GM21515 (cell line): ENCODE data around the gene ZNF830.
A peak's percentile ranks its signal among the peaks of the same experiment; 100 is the strongest.
"Not testable (repeated sequence)": the region's sequence is repeated elsewhere in the genome, so short reads cannot be mapped to it uniquely, and the experiment has no call there.

Experiments used
- ATAC-seq: cut with Tn5 transposase; IDR thresholded peaks from one replicate; pipeline ENCODE4 v1.9.1; 2021; ENCODE audit not compliant: unreplicated experiment

Gene ZNF830

DNA sequence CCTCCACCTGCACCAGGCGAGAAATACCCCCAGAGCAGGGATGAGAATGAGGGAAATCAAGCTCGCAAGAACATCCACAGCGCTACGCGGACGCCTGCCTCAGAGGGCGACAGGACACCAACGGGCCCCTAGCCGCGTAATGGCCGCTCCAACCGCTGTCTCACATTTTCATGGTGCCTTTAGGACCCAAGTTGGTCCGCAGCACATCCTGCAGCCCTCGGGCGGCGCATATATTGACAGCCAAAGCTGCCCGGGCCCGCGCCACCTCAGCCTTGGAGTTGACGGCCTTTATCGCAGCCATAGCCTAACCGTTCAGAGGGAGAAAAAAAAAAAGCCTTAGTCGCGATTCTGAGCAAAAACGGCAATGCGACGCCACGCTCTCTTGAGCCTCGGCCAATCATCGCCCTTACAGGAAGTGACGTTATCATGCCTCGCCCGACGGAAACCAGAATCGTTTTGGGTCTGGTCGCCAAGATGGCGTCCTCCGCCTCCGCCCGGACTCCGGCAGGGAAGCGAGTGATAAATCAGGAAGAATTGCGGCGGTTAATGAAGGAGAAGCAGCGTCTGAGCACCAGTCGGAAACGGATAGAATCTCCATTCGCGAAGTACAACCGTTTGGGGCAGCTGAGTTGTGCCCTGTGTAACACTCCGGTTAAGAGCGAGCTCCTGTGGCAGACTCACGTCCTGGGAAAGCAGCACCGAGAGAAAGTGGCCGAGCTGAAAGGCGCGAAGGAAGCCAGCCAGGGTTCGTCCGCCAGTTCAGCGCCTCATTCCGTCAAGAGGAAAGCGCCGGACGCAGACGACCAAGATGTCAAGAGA, at the start of gene ZNF830, which contains the start of gene CCT6B:
ZNF830 (plus strand) TSS at position 448 of the 819 bp plus-strand sequence; CDS start at position 475, 27 bp downstream.
CCT6B (minus strand) TSS at position 368 of the 819 bp plus-strand sequence; CDS start at position 301, 67 bp downstream.
- ATAC-seq: peak; percentile 71

DNA sequence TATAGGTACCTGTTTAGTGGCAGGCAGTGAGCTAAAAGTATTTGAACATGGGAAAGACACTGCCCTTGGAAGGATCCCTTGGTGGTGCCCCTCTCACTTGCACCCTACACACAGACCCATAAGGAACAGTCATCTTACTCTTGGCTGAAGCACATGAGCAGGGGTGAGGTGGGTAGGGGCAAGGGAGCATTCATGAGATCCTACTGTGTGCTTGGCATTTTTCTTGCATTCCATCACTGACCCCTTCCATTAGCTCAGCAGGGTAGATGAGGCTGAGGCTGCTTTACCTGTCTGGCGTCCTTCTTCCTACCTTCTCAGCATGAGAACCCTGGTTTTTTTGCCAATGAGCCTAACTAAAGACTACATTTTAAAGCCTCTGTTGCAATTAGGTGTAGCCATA, 48.3 kb upstream of the ZNF830 start:
- no peak for ATAC-seq

GRCh38 chr17:34916120-34916519, 45.2 kb upstream of the ZNF830 start:
- ATAC-seq: no peak

DNA sequence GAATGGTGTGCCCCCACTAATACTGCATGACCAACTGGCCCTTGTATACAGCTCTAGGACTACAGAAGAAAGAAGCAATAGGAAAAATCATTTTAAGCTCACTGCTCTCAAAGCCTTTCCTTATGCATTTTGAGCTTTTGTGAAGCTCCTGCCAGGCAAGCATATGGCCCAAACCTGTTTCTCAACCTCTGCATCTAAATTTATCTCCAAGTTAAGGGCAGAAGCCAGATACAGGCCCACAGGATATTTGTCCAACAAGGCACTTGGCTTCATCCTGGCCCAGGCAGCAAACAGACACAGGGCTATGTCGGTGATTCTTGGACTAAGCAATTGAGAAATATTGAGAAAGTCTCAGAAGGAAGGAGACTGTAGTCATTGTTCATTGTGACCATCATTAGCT, 44.0 kb upstream of the ZNF830 start:
- no peak for ATAC-seq

GRCh38 chr17:34920676-34921075, 40.7 kb upstream of the ZNF830 start:
- no peak for ATAC-seq

GRCh38 chr17:34926661-34927060, 34.7 kb upstream of the ZNF830 start:
- ATAC-seq: no peak

- ATAC-seq: no peak
Observed at GRCh38 chr17:34930283-34930682, 31.1 kb upstream of the ZNF830 start.

DNA sequence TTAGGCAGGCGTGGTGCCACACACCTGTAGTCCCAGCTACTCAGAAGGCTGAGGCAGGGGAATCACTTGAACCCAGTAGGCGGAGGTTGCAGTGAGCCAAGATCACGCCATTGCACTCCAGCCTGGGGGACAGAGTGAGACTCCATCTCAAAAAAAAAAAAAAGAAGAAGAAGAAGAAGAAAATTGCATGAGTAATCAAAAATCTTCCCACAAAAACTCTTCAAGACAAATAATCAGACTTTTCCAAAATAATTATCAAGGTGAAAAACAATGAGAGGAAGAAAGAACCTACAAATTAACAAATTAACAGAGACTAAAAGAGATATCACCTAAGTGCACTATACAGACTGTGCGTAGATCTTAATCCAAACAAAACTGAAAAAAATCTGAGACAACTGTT, 10.6 kb upstream of the ZNF830 start:
- not testable (repeated sequence) for ATAC-seq

DNA sequence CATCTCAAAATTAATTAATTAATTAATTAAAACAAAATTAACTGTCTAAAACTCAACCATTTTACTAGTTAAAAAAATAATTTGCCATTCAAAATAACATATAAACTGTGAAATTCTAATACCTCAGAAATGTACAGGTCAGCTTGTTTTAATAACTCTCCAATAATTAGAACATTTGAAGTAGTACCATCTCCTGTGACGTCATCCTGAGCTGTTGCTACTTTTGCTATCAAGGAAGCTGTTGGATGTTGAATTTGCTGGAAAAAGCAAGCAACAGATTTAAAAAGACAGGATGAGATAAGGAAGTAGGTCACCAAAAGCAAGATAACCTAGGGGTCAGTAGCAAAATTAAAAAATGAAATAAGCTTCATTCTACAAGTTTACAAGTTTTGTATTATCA, 2.9 kb upstream of the ZNF830 start:
- ATAC-seq: no peak

GRCh38 chr17:34974179-34974578, 12.8 kb downstream of the ZNF830 start:
- no peak for ATAC-seq

- no peak for ATAC-seq
Observed at GRCh38 chr17:34974794-34975785, 13.8 kb downstream of the ZNF830 start.

DNA sequence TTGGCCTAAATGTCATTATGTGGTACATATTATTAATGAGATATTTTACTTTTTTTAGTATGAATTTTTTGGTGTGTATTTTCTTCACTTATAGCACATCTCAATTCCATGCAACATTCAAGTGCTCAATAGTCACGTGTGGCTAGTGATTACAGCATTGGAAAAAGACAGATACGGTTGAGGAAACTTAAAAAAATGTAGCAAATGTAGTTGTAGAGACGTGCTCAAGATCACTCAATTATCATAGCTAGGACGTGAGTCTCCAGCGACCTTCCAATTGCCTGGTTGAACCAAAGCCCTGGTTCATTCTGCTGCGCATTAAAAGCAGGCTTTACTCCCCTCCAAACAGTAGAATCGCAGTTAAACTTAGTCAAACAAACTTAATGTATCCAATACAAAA, 17.8 kb downstream of the ZNF830 start:
- no peak for ATAC-seq

DNA sequence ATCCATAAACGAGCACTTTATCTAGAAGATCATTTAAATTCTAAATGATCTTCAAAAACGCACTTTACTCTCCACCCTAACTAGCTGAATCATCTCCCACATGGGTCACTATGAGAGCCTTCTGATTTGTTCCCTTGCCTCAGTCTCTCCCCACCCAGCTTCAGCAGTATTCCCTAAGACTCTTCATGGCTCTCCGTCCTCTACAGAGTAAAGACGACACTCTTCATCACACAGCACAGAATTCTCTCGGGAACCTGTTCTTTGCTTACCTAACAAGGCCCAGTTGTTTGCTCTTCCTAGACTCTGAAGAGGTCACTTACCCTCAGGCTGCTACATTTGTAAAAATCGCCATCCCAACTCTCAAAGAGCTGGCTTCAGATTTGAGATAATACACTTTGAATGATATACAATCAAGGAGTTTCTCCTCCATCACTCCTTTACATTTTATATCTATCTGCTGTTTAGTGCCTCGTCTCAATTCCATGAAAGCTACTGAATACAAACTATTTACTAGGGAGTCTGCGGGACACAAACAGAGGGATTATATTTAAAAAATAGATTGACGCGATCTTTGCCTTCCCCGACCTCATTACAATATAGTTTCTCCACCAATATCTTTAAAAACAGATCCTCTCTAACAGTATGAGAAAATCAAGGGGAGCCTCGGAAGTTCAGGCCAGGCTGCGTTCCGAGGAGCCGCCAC, 18.5 kb downstream of the ZNF830 start:
- no peak for ATAC-seq

GRCh38 chr17:34980353-34980680, 19.0 kb downstream of the ZNF830 start, which contains the start of gene LIG3:
LIG3 (plus strand) TSS chr17:34980512; CDS start chr17:34983006, 2,494 bp downstream.
- peak; percentile 82 for ATAC-seq

DNA sequence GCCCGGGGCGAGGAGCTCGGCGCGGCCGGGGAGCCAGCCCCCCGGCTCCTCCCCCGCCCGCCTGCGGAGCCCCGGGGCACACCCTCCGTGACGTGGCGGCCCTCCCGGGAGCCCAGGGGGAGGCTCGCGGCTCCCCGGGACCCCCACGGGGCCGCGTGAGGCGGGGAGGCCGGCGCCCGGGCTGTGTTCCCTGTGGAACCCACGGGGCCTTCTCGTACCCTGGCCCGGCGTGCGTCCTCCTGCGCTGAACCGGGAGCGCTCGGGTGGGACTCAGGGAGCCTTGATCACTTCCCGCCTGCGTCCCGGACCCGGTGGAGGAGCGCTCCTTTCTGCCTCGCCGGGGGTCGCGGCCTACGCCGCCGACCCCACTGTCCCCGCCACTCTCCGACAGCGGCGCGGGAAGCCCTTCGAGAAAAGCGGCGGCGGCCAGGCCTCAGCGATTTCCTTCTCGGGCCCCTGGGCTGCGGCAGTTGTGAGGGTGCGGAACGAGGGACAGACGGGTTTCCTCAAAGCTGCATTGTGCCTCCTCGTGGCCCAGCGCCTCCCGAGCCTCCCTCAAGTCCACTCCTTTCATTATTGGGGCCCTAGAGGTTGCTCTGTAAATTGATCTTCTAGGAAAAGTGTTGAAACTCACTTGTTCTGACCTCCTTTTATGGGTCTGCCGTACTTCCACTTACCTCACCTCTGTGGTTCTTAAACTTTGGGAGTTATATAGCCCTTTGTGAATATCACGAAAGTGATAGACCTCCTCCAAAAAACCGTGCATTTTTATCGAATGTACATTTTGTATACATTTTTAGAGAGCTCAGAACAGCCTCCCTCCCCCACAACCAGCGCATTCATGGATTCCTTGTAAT, 19.6 kb downstream of the ZNF830 start:
- peak; percentile 81 for ATAC-seq

GRCh38 chr17:34981538-34982241, 20.4 kb downstream of the ZNF830 start:
- ATAC-seq: no peak

GRCh38 chr17:34987232-34987631, 25.9 kb downstream of the ZNF830 start:
- no peak for ATAC-seq

- ATAC-seq: no peak
Observed at GRCh38 chr17:34988644-34989043, 27.3 kb downstream of the ZNF830 start.

DNA sequence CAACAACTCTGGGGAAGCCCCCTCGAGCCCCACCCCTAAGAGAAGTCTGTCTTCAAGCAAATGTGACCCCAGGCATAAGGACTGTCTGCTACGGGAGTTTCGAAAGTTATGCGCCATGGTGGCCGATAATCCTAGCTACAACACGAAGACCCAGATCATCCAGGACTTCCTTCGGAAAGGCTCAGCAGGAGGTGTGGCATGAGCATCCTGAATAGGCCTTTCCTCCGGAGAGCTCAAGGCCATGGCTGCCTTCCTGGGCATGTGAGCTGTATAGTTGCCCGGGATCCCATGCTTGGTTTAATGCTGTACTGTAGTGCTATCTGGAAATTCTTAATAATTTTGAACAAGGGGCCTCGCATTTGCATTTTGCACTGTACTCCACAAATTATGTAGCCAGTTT, 28.1 kb downstream of the ZNF830 start:
- ATAC-seq: no peak
